ENCODE results near the gene GID8.

GID8 gene

DNA sequence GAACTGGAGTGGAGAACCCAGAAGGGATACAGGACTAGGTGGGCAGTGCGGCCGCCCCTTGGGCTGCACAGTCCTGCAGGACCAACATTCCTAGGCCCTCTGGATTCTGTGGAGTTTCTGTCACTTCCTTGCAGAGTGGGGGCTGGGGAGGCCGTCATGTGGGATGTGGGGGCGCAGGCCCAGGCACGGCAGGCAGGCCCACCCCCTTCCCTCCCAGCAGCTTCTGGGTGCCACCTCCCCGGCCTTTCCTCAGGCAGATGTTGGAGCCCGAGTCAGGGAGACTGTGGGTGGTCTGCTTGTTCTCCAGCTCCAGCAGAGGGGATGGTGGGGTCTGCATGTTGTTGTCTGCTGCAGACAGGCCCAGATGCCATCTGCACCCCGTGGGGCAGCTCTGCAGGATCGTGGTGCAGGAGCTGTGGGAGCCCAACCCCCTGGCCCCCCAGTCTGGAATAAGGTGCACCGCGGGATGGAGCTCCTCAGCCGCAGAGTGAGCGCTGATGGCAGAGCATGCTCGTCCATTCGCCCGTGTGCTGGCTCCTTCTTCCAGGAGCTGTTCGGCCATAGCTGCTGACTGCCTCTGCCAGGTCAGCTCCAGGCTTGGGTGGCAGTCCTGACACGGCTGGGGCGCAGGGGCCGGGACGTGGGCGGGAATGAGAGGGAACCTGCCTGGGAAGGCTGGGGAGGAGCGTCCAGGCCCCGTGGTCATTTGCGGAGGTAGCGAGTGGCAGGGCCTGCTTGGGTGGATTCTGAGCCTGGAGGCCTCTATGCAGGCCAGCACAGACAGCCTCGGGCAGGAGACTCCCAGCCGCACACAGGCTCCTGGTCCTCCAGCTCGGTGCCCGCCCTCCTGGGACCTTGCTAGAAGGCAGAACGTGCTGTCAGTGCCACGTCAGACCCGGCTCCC is 32.6 kb downstream of the GID8 start:
- DNase-seq (ENCODE audit: low read depth), result no peak

- DNase-seq (ENCODE audit: low read depth), result no peak
These were observed 33.4 kb downstream of the GID8 start for GRCh38 chr20:62971211-62971949.

DNA sequence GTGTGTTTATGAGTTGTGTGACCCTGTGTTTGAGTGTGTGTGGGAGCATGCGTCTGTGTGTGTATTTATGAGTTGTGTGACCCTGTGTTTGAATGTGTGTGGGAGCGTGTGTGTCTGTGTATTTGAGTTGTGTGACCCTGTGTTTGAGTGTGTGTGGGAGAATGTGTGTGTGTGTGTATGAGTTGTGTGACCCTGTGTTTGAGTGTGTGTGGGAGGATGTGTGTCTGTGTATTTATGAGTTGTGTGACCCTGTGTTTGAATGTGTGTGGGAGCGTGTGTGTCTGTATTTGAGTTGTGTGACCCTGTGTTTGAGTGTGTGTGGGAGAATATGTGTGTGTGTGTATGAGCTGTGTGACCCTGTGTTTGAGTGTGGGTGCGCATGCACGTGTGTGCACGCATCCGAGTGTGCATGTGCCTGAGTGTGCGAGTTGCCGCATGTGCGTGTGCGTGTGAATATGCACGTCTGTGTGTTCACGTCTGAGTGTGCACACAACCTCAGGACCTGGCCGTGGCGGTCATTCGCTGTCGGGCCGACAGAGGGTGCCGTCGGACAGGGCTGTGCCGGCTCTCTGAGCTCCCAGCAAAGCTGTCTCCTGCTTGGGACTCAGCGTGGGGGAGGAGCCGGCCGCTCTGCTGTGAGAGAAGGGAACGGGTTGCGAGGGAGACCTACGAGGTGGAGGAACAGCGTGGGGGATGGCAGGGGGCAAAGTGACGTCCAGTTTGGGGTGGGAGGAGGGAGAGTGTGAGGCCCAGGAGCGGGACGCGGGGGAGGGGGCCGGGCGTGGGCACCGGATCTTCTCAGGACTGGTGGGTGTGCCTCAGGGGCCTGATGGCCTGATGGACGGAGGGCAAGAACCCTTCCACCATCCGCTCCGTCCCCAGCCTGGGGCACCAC is 34.2 kb downstream of the GID8 start:
- DNase-seq (ENCODE audit: low read depth), result peak; percentile 68

- DNase-seq (ENCODE audit: low read depth), result no peak
These were observed 35.1 kb downstream of the GID8 start for GRCh38 chr20:62972845-62973745.

GRCh38 chr20:62975251-62975760 is 37.4 kb downstream of the GID8 start:
- no peak for DNase-seq (ENCODE audit: low read depth)

DNA sequence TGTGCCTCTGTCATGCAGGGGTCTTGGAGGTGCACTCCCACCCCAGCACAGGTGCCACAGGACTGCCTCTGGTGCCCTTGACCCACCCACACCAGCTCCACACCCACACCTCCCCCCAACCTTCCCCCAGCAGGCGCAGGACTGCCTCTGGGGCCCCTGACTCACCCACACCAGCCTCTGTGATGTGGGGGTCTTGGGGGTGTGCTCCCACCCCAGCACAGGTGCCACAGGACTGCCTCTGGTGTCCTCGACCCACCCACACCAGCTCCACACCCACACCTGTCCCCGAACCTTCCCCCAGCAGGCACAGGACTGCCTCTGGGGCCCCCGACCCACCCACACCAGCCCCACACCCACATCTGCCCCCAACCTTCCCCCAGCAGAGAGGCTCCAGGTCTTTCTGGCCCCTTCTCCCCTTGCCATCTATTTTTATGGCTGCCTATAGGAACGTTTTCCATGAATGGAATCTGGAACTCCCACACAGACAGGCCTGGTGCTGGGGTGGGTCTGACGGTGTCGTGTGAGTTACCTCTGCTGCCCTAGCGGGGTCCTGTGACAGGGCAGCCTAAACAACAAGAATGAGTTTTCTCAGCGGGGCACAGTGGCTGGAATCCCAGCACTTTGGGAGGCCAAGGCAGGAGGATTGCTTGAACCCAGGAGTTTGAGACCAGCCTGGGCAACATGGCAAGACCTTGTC is 38.0 kb downstream of the GID8 start:
- no peak for DNase-seq (ENCODE audit: low read depth)

GRCh38 chr20:62976886-62977285 is 38.9 kb downstream of the GID8 start:
- DNase-seq (ENCODE audit: low read depth), result no peak

GRCh38 chr20:62977613-62978560 is 39.9 kb downstream of the GID8 start:
- peak; percentile 51 for DNase-seq (ENCODE audit: low read depth)

GRCh38 chr20:62978561-62978943 is 40.6 kb downstream of the GID8 start:
- DNase-seq (ENCODE audit: low read depth), result no peak

- DNase-seq (ENCODE audit: low read depth), result no peak
These were observed 41.4 kb downstream of the GID8 start for GRCh38 chr20:62979310-62979709.

DNA sequence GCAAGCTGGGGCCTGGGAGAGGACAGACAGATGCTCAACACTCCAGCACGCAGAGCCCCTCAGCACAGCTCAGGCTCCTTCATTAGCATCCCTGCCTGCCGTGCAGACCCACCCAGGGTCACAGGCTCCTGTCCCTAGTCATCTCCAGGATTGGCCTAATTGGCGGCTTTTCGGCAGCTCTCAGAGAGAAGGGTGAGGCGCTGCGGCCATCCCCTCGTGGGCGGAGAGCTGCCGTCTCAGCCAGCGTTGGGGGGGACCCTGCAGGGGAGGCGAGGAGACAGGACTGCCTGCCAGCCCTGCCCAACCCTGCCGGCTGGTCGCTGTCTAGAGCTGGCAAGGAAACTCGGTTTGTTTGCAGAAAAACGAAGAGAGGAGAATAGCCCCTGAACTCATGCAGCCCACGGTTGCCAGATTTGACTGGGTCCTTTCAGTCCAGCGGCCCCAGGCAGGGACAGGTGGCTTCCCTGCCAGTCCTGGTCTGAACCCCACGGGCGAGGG is 42.0 kb downstream of the GID8 start:
- no peak for DNase-seq (ENCODE audit: low read depth)

DNA sequence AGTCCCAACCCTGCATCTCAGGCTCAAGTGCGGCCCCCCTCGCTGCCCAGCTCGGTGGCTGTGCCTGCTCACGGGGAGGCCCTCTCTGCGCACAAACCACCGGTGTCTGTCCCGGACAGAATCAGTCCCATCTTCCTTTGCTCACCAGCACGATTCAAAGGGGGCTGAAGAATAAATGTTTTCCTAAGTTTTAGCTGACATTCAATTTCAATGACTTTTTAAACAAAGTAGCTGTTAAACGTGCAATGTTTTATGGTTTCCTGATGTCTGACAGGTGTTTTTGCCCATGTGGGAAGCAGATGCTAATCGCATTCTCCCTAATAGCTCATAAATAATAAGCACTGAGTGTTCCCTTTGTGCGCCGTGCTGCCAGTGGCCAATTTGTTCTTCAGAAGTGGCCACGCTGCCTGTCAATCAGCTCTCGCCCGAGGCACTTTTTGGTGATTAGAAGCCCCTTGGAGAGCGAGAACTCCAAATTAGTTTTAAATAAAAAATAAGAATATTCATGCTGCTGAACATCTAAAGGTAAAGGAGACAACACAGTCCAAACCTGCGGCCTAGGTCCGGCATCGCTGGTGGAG is 42.5 kb downstream of the GID8 start:
- no peak for DNase-seq (ENCODE audit: low read depth)

DNA sequence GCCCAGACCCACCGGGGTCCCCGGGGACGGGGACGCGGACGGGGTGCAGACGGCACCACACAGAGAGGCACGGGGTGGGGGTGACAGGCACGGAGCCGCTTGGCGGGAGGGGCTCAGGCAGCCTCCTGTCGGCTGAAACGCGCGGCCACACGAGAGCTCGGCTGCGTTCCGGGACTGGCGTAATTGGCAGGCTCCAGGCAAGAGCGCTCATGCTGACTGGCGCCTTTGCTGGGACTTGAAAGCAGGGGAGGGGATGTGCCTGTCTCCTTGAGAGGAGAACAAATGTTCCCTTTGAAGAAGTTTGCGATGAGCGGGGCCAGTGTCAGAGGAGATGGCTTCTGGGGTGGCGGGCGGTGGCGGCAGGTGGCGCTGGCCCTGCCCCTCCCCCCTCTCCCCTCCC is 43.0 kb downstream of the GID8 start:
- no peak for DNase-seq (ENCODE audit: low read depth)

DNA sequence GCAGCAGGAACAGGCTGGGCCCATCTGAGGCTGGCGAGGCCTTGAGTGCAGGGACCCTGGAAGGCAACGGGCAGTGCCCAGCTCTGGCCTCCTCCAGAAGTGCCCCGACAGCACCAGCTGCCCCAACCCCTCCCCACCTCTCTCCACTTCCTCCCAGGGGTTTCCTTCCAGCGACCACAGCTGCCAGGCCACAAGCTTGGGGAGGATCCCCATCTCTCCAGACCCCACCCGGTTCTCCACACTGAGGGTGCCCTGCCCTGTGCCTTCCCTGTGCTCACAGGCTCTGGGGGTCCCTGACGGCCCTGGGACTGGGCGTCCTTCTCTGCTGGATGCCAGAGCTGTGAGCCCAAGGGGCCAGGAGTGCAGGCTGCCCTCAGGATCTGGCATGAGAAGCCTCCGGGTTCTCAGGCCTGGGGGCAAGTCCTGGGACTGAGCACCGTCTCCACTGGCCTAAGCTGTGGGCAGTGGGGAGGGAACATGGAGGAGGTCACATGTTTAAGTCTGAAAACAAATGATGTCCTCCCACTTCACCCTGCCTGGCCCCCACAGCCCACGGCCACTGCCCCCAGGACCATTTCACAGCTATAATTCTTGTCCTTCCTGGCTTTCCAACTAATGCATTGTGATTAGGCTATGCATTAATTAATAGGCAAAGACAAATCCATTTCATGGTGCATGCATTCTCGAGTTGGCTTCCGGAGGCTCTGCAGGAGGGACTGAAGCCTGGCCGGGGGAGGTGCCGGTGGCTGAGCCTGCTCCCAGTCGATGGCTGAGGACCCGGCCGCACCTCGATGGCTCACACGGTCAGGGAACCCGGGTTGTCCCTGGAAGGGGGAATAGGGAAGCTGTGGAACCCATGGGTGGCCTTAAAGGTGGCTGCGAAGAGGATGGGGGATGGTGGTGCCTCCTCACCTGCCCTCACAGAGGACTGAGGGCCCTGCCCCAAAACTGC is 44.5 kb downstream of the GID8 start:
- no peak for DNase-seq (ENCODE audit: low read depth)

GRCh38 chr20:62983210-62983609 is 45.3 kb downstream of the GID8 start:
- DNase-seq (ENCODE audit: low read depth), result no peak

- DNase-seq (ENCODE audit: low read depth), result no peak
These were observed 46.9 kb downstream of the GID8 start for GRCh38 chr20:62984666-62985443.

GRCh38 chr20:62985444-62985778 is 47.5 kb downstream of the GID8 start:
- no peak for DNase-seq (ENCODE audit: low read depth)

Data from activated gamma-delta T cell treated with anti-CD3 and anti-CD28 coated beads, Interleukin-2, amount 50 U/mL, for 16 hours (primary cell).